Stimulated activated CD8-positive, alpha-beta memory T cell treated with anti-CD3 and anti-CD28 coated beads, Interleukin-7, amount 100 ng/mL, for 24 hours (primary cell): ENCODE results near the gene ZNF254.
"Not testable (repeated sequence)": the region's sequence is repeated elsewhere in the genome, so short reads cannot be mapped to it uniquely, and the experiment has no call there.

Source experiments
- DNase-seq: peaks from one replicate; pipeline ENCODE4 v3.0.0-alpha.2; 2020; ENCODE audit warnings: low read depth

The ZNF254 gene

GRCh38 chr19:24072720-24073119, 14.3 kb upstream of the ZNF254 start:
- DNase-seq, result no peak

GRCh38 chr19:24073807-24074206, 13.2 kb upstream of the ZNF254 start:
- no peak for DNase-seq

GRCh38 chr19:24074720-24075454, 12.1 kb upstream of the ZNF254 start:
- DNase-seq, result no peak

- DNase-seq, result not testable (repeated sequence)
Observed at GRCh38 chr19:24075530-24075929, 11.5 kb upstream of the ZNF254 start.

GRCh38 chr19:24078680-24079079, 8.3 kb upstream of the ZNF254 start:
- DNase-seq, result no peak

- DNase-seq, result no peak
Observed at GRCh38 chr19:24081056-24081455, 5.9 kb upstream of the ZNF254 start.

- DNase-seq, result no peak
Observed at GRCh38 chr19:24098359-24098758, 11.4 kb downstream of the ZNF254 start.

GRCh38 chr19:24099829-24100228, 12.8 kb downstream of the ZNF254 start:
- DNase-seq, result no peak

- not testable (repeated sequence) for DNase-seq
Observed at GRCh38 chr19:24100597-24100996, 13.6 kb downstream of the ZNF254 start.

- DNase-seq, result no peak
Observed at GRCh38 chr19:24101459-24102115, 14.6 kb downstream of the ZNF254 start.

- no peak for DNase-seq
Observed at GRCh38 chr19:24127601-24128000, 40.6 kb downstream of the ZNF254 start.

- DNase-seq, result no peak
Observed at GRCh38 chr19:24140099-24140498, 53.1 kb downstream of the ZNF254 start.

- no peak for DNase-seq
Observed at GRCh38 chr19:24140591-24140990, 53.6 kb downstream of the ZNF254 start.

GRCh38 chr19:24141612-24142011, 54.6 kb downstream of the ZNF254 start:
- no peak for DNase-seq

- DNase-seq, result no peak
Observed at GRCh38 chr19:24142771-24143170, 55.8 kb downstream of the ZNF254 start.

- DNase-seq, result no peak
Observed at GRCh38 chr19:24159707-24160106, 72.7 kb downstream of the ZNF254 start.

- DNase-seq, result no peak
Observed at GRCh38 chr19:24166055-24166454, 79.1 kb downstream of the ZNF254 start.

GRCh38 chr19:24173882-24174281, 86.9 kb downstream of the ZNF254 start:
- no peak for DNase-seq

GRCh38 chr19:24177686-24178085, 90.7 kb downstream of the ZNF254 start:
- no peak for DNase-seq

- no peak for DNase-seq
Observed at GRCh38 chr19:24178207-24178606, 91.2 kb downstream of the ZNF254 start.
